GM12874 (cell line): ENCODE measurements around the gene PLCB1.

ENCODE experiments used
- CTCF ChIP-seq: IDR thresholded peaks from 2 replicates; pipeline ENCODE4 v1.5.1; 2011; ENCODE audit warnings: low read depth, mild to moderate bottlenecking, control low read depth, low read length, moderate library complexity; ENCODE audit not compliant: insufficient read depth

The PLCB1 gene

DNA sequence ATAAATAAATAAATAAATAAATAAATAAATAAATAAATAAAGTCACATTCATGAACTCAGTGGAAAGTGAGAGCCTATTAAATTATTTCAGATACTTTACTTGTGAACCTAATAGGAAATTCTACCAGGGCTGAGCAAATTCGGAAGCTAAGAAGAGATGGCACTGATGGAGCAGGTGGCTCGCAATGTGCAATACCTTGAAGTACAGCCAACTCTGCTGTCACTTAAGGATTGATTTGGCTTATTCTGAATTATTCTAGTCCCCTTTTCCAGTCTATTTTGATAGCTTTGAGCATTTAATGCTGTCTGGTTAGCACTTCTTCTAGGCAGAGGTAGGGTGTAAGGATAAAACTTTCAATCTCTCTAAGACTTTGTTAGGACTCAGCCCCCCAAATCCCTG lies 541.0 kb downstream of the PLCB1 start:
- no peak for TF ChIP-seq CTCF

- no peak for TF ChIP-seq CTCF
Observed at GRCh38 chr20:8675896-8676295, 543.8 kb downstream of the PLCB1 start.

DNA sequence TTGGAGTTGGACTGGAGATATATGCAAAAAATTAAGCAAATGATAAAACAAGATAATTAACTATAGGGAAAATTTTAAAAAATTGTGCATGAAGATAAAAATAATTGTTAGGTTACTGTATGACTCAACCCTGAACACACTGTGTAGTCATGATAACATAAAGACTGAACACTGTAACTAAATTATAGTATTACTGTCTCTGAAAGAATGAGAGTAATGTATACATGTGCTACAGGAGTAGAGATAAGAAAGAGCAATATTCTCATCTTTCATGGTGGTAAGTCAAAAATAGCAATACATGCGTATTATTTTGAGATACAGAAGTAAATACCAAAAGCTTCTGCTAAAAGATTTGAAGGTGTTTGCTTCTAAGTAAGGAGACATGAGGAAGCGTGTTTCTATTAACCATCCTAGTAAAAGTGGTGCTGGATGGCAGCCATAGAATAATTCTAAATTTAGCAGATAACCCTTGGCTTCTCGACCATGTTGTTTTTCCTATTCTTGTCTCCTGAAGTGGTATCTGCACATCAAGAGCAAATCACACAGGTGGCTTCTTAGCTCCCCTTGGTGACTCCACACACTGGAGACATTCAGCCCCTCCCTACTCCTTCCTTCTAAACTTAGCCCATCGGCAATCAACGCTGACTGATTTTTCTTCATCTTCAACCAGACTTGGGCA lies 546.2 kb downstream of the PLCB1 start:
- TF ChIP-seq CTCF: no peak

DNA sequence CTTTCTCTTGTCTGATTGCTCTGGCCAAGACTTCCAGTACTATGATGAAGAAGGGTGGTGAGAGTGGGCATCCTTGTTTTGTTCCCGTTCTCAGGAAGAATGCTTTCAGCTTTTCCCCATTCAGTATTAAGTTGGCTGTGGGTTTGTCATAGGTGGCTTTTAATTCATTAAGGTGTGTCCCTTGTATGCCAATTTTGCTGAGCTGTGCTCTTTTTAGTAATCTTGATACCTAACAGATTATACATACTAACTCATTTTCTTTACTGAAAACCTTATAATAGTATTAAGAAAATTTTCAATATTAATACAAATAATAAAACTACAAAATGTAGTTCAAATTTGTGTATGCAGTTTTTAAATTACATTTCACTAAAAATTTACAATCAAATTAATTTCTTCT lies 557.3 kb downstream of the PLCB1 start:
- no peak for TF ChIP-seq CTCF

DNA sequence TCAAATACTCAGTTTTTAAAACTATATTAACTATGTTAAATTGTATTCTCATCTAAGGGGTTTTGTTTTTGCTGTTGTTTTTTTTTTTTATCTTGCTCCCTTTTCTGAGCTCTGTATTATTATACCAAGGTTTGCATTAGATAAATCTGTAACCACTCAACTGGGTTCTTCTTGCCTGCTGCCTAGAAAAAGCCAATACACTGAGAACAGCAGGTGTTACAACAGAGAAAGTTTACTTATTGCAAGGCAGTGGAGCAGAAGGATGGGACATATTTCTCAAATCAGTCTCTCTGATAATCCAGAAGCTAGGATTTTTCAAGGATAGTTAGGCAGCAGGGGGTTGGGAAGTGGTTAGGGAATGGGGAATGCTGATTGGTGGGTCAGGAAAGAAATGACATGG lies 558.0 kb downstream of the PLCB1 start:
- TF ChIP-seq CTCF: no peak

GRCh38 chr20:8693709-8694108 lies 561.6 kb downstream of the PLCB1 start:
- TF ChIP-seq CTCF: no peak

DNA sequence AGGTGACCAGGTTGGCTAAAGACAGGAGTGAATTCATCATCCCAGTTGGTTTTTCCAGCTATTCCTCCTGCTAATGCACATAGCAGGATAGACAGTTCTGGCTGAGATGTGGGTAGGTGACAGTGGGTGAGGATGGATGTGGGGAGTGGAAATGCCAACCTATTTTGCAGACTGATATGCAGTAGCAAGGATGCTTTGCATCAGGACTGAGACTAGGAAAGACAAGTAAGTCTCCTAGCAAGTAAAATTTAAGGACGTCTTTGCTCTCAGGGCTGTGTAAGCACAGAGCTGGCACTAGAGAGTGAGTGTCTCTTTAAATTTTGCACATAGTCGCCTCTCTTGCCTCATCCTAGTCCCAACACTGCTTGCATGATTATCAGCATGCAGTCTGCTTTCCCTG lies 568.7 kb downstream of the PLCB1 start:
- TF ChIP-seq CTCF: no peak
